Measurements from ENCODE around the gene TNFSF11.

The TNFSF11 gene

DNA sequence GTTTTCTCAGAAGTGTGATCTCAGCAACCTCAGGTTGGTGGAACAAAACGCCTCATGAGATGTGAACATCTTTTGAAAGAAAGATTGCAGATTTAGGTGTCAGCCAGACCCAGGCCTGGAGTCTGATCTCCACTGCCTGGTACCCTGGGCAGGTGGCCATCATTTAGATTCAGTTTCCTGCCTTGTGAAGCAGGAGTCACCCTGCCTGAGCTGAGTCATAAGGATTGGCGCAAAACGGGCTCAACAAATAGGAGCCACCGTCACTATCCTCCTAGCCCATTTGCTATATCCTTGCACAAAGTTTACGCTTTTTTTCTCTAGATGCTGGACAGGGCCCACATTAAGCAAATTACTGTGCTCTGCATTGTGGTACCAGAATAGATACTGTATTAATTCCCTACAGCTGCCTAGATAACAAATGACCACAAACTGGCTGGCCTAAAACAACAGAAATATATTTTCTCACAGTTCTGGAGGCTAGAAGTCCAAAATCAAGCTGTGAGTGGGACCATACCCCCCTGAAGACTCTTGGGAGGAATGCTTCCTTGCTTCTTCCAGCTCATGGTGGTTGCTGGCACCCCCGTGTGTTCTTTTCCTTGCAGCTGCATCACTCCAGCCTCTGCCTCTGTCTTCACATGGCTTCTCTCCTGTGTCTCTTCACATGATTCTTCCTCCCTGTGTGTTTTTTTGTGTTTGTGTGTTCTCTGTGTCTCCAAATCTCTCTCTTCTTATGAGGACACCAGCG is 38.2 kb downstream of the TNFSF11 start:
- DNase-seq = no peak

- DNase-seq = no peak
Measured at GRCh38 chr13:42614436-42615035, 40.6 kb downstream of the TNFSF11 start.

DNA sequence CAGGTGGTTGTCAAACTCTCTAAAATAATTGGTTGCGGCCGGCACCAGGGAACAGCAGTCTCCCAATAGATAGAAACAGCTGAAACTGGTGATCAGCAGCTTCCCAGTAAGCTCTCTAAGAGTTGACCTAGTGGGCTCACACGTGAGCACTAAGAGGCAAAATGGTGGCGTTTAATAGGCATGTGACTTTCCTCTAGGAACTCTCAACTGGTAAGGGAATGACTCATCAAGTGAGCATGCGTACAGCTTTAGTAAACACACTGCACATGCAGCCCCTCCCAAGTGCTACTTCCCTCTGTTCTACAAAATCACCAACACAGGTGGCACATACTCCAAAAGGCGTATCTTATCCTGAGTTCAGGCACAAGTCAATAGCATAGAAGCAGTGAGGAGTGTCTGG is 41.7 kb downstream of the TNFSF11 start:
- no peak for DNase-seq

- no peak for DNase-seq
Measured at GRCh38 chr13:42617221-42617620, 43.3 kb downstream of the TNFSF11 start.

GRCh38 chr13:42623916-42624315 is 50.0 kb downstream of the TNFSF11 start:
- no peak for DNase-seq

- no peak for DNase-seq
Measured at GRCh38 chr13:42625611-42626010, 51.7 kb downstream of the TNFSF11 start.

DNA sequence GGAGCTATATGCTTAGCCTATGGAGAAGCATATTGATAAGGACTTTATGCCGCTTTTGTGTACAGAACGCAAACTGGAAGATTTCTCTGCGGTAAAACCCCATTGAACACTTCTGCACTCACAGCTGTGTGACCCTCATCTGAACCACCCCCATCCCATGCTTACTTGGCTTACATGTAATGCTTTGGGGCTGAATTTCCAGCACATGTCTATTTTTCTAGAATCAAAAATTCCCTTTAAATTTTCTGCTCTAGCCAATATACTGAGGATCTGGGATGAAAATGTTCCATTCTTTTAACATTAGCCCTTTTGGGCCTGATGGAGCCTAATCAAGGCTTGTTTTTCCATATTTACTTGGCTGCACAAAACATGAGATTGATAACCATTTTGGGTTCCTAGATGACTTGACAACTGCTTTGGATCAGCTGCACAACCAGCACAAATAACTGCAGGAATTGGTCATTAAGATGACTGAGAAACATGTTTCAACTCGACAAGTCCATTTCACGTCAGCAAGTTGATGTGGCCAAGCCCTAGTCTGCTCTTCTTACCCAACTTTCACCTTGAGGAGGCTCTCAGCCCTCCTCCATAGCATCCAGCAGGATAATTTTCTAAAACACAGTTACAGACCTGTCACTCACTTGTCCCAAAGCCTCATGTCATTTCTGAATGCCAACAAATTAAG is 52.4 kb downstream of the TNFSF11 start:
- DNase-seq = no peak

DNA sequence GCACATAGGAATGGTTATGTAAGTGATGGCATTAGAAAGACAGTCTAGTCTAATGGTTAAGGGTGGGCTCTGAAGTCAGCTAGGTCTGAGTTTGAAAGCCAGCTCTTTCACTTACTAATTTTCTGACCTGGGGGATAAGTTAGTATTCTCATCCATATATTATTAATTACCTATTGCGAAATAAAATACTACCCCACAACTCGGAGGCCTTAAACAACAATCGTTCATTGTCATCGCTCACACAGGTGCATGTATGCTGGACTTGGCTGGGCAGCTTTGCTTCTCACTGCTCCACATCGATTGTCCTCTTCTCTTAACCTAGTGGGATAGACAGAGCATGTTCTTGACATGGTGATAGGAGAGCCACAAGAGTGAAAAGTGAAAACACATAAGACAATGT is 54.7 kb downstream of the TNFSF11 start:
- DNase-seq = no peak

DNA sequence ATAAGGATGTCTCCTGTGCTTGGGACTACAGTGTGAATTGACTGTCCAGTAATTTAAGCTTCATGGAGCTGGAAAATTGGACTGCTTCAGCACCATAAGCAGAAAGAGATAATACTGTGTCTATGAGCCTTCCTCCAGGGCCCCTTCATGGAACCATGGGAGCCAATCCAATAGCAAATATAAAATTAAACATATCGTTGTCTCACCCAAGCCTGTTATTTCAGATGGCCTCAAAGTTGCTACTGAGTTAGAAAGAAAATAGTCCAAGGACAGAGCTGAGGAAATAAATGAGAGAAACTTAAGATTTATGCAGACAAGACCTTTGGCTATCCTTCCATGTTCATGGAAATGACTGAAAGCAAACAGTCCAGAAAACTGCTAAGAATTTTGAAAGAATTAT is 57.2 kb downstream of the TNFSF11 start:
- DNase-seq = no peak

DNA sequence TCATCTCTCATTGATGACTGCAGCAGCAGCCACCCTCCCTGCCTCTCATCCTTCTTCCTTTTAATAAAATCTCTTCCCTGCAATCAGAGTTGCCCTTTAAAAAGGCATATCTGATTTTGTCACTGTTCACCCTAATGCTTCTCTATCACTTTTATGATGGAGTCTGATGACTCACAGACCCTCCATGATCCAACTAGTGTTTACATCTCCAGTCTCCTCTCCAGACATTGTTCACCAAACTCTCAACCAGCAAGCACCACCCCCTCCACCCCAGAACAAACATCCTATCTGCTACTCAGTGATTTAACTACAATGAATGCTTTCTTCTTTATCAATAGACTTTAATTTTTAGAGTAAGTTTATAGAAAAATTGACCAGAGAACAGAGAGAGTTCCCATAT is 59.5 kb downstream of the TNFSF11 start:
- DNase-seq = no peak

- no peak for DNase-seq
Measured at GRCh38 chr13:42638101-42638500, 64.1 kb downstream of the TNFSF11 start.

- DNase-seq = no peak
Measured at GRCh38 chr13:42638886-42639285, 64.9 kb downstream of the TNFSF11 start.

DNA sequence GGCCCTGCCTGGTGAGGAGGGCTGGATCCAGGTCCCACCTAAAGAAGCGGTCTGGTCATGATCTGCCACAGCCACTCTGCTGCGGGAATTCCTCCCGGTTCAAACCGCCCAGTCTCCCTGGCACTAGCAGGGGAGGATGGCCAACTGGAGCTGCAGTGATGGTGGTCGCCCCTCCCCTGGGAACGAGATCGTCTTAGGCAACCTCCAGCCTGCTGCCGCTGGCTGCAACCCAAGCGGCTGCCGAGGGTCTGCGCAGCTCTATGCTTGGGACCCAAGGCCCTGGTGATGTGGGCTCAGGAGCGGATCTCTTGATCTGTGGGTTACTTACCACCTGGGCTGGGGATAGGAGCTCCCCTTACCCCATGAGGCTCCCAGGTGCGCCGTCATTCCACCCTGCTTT is 69.1 kb downstream of the TNFSF11 start:
- no peak for DNase-seq

GRCh38 chr13:42644841-42645240 is 70.9 kb downstream of the TNFSF11 start:
- DNase-seq = no peak

DNA sequence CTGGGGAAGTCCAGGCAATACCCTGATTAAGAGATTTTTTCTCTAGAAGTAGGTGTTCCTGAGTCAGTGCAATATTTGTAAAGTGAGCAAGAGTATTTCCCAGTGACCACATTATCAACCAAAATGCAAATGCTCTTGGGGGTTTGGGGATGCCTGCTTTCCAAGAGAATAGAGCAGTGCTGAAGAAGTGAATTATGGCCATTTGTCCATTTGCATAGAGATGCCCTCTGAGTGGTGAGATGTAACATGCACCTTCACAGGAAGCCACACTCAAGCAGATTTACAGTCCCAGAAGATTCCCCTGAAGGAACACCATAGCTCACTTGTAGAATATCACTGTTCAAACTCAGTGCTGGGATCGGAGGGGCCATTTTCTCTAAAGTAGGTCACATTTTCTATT is 71.8 kb downstream of the TNFSF11 start:
- no peak for DNase-seq

- DNase-seq = no peak
Measured at GRCh38 chr13:42649141-42649540, 75.2 kb downstream of the TNFSF11 start.

- DNase-seq = no peak
Measured at GRCh38 chr13:42649831-42650230, 75.9 kb downstream of the TNFSF11 start.

GRCh38 chr13:42650506-42650905 is 76.6 kb downstream of the TNFSF11 start:
- DNase-seq = no peak

- no peak for DNase-seq
Measured at GRCh38 chr13:42651936-42652641, 78.1 kb downstream of the TNFSF11 start.

DNA sequence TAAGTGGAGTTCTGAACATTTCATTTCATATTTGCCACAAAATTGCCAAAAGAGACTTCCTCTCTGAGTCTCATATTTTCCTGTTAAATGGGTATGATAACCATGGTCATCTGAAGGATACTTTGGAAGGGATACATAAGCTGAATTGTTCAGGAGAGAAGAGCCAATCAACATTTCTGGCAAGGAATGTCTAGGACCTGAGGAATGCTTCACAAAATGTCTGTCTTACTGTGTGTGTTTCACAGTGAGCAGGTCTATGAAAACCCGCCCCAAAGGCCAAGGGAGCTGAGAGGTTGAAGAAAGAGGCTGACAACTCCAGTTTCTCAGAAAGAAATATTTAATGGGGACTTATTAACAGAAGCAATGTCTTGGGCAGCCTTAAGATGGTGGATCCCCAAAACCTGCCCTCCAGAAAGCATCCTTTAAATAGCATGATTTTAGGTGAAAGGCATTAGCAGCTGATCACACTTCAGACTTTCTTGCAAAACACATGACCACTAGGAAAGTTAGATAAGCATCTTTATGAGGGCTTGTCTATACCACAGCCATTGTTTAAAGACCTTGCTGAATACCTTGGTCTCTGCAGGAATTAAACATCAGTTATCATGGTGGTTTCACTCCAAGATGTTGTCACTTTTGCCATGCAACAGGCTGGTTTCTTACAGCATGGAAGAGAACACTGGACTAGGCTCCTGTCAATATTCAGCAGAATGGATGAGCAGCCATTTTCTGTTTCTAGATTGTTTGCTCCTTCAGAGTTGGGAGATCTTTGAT is 78.9 kb downstream of the TNFSF11 start:
- no peak for DNase-seq

- no peak for DNase-seq
Measured at GRCh38 chr13:42653679-42654078, 79.7 kb downstream of the TNFSF11 start.

DNA sequence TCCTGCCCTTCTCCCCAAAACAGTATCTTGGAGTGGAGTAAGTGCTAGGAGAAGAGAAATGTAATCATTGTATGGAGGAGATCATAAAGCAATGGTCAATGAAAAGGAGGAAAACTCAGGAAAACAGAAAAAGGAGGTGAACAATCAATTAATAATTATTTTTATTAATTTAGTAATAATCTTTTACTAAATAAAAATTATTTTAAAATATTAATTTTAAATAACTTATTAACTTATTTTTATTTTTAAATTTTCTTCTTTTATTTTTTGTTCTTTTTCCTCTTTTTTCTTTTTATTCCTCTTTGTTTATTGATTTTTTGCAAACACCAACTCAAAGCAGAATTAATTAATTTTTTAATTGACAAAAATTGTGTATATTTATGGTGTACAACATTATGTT is 80.3 kb downstream of the TNFSF11 start:
- no peak for DNase-seq

GRCh38 chr13:42654722-42655121 is 80.8 kb downstream of the TNFSF11 start:
- DNase-seq = no peak
